GM18861 (cell line): ENCODE measurements around the gene COL5A3.
"Not testable (repeated sequence)": the region's sequence is repeated elsewhere in the genome, so short reads cannot be mapped to it uniquely, and the experiment has no call there.

Experiments
- ATAC-seq: cut with Tn5 transposase; IDR thresholded peaks from one replicate; pipeline ENCODE4 v1.9.1; 2021; ENCODE audit not compliant: unreplicated experiment

Gene COL5A3

GRCh38 chr19:10010247-10010691, at the start of gene COL5A3:
Gene COL5A3 (minus strand): TSS chr19:10010504. CDS start chr19:10010385, 119 bp downstream.
- ATAC-seq: no peak

DNA sequence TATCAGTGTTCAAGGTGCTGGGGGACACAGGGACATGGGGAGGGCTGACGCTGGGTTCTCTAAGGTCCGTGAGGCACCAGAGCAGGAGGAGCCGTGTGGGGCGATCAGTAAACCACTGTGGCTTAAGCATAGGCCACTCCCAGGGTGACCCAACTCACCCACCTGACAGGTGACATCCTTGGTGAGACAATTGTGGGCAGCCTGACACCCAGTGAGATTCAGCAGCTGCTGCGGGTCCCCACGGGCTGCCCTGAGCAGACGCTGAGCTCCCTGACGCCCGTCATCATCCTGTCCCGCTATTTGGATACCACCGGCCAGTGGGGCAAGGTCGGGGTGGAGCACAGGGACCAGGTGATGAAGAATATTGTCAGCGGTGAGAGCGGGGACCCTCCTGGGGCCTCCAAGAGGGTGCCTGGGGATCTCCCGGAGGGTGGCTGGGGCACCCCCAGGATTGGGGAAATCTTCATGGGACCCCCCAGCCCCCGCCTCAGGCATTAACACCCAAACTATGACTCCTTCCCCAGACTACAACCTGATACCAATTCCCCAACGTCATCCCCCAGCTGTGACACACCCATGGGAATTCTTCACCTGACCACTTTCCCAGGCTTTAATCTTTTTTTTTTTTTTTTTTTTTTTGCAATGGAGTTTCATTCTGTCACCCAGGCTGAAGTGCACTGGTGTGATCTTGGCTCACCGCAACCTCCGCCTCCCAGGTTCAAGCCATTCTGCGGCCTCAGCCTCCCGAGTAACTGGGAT, 42.5 kb upstream of the COL5A3 start:
- ATAC-seq: no peak

DNA sequence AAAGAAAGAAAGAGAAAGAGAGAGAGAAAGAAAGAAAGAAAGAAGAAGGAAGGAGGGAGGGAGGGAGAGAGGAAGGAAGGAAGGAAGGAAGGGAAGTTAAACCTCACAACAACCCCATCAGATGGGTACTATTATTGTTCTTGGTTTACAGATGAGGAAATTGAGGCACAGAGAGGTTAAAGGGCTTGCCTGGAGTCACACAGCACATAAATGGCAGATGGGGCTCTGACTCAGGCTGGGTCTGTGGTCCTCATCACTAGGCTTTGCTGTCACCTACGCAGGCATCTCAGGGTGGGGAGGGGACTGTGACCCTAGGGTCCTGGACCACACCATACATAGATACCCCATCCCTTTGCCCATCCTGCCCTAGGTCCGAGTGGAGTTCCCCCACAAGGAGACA, 39.3 kb upstream of the COL5A3 start:
- no peak for ATAC-seq

DNA sequence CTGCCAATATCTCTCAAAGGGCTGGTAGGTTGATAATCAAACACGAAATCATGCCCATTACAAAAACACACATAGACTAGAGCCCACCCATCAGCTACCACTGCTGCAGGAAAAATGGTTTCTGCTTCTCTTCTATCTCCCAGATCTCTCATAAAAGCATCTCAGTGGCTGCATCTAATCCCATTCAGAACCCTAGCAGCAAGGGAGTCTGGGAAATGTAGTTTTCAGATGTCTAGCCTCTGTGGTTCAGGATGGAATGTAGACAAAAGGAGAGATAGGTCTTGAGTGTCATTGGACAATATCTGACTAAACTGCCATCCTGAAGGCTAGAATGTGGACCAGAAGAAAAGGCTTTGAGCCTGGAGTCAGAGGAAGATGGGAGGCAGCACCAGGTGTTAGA, 35.1 kb upstream of the COL5A3 start:
- no peak for ATAC-seq

- ATAC-seq: no peak
Measured at GRCh38 chr19:10044390-10044789, 34.1 kb upstream of the COL5A3 start.

DNA sequence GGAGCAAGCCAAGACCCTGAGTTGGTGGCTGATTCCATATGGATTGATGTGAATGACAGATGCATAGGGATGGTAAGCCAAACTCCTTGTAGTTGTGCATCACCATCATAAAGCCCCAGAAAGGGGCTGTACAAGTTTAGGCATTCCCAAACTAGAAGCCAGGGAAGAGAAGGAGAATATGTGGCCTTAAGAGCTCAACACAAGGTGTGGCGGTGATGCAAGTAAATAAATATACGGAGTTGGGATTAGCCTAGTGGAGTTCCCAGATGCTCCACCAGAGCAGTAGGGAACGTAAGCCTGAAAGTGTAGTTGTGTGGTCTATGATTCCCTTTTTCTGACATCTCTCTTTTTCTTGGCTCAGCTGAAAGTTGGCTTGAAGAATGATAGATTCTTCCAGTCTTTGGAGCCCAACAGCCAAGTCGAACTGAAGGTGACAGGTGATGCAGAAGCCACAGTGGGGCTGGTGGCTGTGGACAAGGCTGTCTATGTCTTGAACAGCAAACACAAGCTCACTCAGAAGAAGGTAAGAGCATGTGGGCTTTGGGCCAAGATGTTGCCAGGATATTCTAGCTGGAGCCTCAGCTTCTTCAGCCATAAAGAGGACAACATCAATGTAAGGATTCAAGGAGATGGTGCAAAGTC, 33.1 kb upstream of the COL5A3 start:
- no peak for ATAC-seq

- no peak for ATAC-seq
Measured at GRCh38 chr19:10037809-10038208, 27.5 kb upstream of the COL5A3 start.

- ATAC-seq: no peak
Measured at GRCh38 chr19:10037367-10037766, 27.1 kb upstream of the COL5A3 start.

DNA sequence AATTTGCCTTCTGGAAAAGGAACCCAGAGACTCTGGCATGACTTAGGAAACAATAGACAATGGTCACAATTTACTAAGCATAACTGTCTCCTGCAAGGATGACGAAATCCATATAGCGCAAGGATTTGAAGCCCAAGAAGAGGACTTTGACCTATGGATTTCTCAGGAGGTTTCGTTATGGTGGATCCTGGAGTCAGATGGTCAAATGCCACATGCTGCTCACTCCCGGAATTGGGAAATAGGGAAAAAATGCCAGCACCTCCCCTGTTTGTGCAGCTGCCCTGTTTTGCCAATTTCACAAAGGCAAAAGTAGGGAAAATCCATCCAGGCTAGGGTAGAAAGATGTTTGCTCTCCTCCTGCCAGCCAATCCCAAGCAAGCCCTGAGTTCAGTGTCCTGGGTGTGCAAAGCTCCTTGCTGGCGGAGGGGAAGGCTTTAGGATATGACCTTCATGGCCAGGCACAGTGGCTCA, 26.3 kb upstream of the COL5A3 start:
- no peak for ATAC-seq

DNA sequence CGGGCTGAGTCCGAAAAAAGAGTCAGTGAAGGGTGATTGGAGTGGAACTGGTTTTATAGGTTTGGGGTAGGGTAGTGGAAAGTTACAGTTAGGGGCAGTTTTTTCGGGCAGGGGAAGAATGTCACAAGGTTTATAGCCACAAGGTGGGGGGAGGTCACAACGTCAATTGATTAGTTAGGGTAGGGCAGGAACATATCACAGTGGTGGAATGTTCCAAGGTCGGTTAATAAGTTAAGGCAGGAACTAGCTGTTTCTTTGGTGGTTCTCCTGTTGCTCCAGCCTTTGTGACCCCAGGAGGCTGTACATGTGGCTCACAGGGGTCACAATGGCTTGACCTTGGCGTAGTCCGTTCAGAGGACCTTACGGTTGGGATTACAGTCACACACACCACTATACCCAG, 23.3 kb upstream of the COL5A3 start:
- ATAC-seq: no peak

GRCh38 chr19:10027158-10027997, 17.1 kb upstream of the COL5A3 start:
- no peak for ATAC-seq

GRCh38 chr19:10026744-10027143, 16.4 kb upstream of the COL5A3 start:
- no peak for ATAC-seq

GRCh38 chr19:10023096-10023495, 12.8 kb upstream of the COL5A3 start:
- not testable (repeated sequence) for ATAC-seq

DNA sequence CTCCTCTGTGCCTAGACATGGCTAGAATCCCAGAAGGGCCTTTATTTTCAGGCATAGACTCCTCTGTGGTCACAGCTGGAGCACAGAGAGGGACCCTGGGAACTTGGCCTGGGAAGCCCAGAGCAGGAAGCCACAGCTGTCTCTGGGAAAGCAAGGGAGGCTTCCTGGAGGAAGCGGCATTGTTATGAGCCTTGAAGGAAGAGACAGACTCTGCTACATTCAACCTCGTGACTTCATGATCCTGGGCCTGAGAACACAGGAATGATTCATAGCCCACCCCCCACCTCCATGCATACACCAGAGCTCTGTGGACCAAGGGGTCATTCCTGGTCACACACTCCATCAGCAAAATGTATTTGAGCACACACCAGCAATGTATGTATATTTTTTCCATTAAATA, 11.6 kb upstream of the COL5A3 start:
- ATAC-seq: no peak

DNA sequence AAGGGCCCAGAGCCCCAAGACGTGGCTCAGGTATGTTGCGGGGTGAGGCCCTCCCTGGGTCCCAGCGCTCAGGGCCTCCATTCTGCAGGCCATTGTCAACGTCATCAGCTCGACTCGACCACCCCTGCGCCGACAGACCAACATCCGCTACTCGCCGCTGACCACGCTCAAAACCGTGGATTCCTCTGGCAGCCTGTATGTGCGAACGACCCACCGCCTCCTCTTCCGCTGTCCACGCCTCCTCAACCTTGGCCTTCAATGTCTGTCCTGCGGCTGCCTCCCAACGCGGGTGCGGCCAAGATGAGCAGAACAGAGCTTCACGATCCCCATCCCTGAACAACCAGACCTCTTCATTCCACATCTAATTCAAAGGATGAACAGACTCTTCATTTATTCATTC, 11.1 kb upstream of the COL5A3 start:
- no peak for ATAC-seq

DNA sequence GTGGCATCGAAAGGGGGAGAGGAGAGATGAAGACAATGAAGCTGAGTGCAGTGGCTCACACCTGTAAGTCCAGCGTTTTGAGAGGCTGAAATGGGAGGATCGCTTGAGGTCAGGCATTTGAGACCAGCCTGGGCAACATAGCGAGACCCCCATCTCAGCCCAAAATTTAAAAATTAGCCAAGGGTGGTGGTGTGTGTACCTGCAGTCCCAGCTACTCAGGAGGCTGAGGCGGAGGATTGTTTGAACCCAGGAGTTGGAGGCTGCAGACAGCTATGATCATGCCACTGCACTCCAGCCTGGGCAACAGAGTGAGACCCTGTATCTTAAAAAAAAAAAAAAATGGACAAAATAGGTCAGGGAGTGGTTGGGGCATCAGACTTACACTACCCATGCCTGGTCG, 10.5 kb upstream of the COL5A3 start:
- no peak for ATAC-seq

DNA sequence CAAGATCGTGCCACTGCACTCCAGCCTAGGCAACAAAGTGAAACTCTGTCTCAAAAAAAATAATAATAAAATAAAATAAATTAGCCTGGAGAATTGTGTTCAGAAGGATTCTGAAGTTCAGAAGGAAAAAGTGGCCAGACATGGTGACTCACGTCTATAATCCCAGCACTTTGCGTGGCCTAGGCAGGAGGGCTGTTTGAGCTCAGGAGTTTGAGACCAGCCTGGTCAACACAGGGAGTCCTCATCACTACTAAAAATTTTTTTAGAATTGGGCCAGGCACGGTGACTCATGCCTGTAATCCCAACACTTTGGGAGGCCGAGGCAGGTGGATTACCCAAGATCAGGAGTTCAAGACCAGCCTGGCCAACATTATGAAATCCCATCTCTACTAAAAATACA, 8.9 kb upstream of the COL5A3 start:
- no peak for ATAC-seq

GRCh38 chr19:10018786-10019185, 8.5 kb upstream of the COL5A3 start:
- no peak for ATAC-seq

GRCh38 chr19:10018263-10018662, 8.0 kb upstream of the COL5A3 start:
- no peak for ATAC-seq

DNA sequence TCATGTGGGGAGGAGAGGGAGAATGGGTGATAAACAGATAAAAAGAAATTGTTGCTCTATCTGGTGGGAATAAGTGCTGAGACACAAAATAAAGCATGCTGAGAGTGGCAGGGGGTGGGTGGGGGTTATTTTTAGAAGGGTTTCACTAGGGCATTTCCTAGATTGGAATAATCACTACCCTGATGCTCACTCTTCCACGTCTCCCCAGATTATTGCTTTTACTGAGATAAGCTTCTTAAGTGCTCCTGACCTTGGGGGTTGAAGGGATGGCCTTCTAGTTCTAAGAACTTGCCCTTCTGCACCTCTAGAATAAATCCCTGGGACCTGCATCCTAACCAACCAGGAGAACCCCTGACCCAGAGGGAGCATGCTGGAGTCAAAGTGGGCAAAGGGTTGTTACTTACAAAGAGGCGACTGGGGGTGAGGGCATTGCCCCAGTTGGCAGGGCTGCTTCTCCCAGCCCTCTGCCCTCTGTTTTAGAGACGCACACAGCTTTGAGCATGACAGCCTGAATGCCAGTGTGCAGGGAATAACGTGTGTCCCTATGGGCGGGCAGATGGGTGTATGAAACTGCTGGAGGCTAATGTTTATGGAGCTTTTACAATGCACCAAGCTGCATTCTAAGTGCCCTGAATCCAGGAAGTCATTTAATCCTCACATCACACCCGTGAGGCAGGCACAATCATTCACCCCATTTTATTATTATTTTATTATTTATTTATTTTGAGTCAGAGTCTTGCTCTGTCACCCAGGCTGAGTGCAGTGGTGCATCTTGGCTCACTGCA, 3.7 kb upstream of the COL5A3 start:
- no peak for ATAC-seq

DNA sequence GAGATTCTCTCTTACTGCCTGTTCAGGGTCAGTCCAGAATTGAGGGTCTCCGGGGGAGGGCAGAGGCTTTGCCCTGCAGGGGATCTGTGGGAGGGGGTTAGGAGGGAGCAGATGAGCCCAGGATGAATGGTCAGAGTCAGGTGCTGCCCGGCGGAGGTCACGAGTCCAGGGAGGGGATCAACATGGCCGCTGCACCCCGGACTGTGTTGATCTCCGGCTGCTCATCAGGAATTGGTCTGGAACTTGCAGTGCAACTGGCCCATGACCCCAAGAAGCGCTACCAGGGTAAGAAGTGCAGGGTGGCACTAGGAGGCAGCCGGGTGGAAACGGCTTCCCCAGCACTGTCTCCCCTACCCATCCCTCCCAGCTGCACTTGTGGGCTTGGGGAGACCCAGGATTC, 3.0 kb upstream of the COL5A3 start, which contains the start of gene RDH8:
Gene RDH8 (plus strand): TSS at position 168 of the 400 bp plus-strand sequence. CDS start 15 bp downstream, at position 183.
- no peak for ATAC-seq
